Measurements from ENCODE around the gene PRDM11.

Gene PRDM11

DNA sequence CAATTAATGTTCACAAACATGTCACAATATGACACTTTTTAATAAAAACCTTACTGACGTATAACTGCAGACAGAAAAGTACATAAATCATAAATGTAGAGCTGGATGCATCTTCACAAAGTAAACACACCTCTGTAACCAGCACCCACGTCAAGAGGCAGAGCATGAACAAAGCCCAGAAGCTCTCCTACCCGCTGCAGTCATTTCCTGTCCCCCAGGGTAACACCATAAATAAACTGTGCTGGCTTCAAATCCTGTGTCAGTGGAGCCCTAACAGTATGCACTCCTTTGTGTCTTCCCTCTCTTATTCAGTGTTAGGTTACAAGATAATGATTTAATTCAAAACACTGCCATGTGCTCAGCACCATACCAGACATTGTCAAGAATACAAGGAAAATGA is 134.0 kb downstream of the PRDM11 start:
- no peak for TF ChIP-seq ZNF274 (IDR thresholded peaks at IDR 0.05; ENCODE audit: low read depth, low read length)
- no peak overlapping the region for H3K4me3 ChIP-seq (ENCODE audit: low read length)

DNA sequence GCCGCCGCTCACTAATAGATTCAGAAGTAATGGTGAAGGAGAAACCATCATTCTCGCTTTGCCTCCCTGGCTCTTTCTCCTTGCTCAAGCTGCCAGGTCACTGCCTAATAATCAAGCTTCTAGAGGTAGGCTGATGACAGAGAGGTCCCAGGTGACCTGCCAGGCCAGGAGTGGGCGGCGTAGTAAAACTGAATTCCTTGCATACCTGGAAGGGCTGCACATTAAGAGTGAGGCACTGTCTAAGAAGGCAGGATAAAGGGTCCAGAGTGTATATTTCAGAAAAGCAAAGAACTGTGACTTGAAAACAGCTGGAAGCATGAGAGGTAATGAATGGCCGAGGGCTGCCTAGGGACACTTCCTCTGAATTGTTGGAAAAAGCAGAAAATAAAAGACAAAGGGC is 135.6 kb downstream of the PRDM11 start:
- TF ChIP-seq ZNF274 (IDR thresholded peaks at IDR 0.05; ENCODE audit: low read depth, low read length): no peak
- no peak overlapping the region for H3K4me3 ChIP-seq (ENCODE audit: low read length)
